ENCODE data around the gene KDM2A. TPM values are rescaled to one million over a fixed set of nuclear protein-coding genes. Genes with fewer than 3 reads are reported as not detected.

KDM2A gene
- total and polyA plus RNA-seq, 2 of the 13 experiments (the other 11 are each of a cell fraction or from before 2014, with no cell fraction given) = 31.3 to 31.4 TPM

GRCh38 chr11:67288452-67289225 is 169.6 kb downstream of the KDM2A start (continued):
- TF ChIP-seq ZNF512B (CRISPR knock-in tag; IDR thresholded peaks at IDR 0.05; ENCODE audit: borderline replicate concordance) (no peak), ATF2 (CRISPR knock-in tag; IDR thresholded peaks at IDR 0.05) (no peak; the same call in 1 of the 2 replicates), ZFP91 (CRISPR knock-in tag; IDR thresholded peaks at IDR 0.05; ENCODE audit: borderline replicate concordance) (peak; percentile 88; the same call in 1 of the 2 replicates), THAP7 (CRISPR knock-in tag; IDR thresholded peaks at IDR 0.05) (0 out of 2 replicates have a peak, but pooled peaks have one; percentile 78), ETS1 (CRISPR knock-in tag; IDR thresholded peaks at IDR 0.05) (no peak; the same call in 1 of the 2 replicates), ZNF224 (CRISPR knock-in tag; IDR thresholded peaks at IDR 0.05) (0 out of 2 replicates have a peak, but pooled peaks have one; percentile 8), TBX3 (IDR thresholded peaks at IDR 0.05; ENCODE audit: borderline replicate concordance) (no peak), ZNF616 (CRISPR knock-in tag; IDR thresholded peaks at IDR 0.05; ENCODE audit: low read depth) (no peak), SMARCE1 (IDR thresholded peaks at IDR 0.05; ENCODE audit: borderline replicate concordance) (no peak), ZNF337 (CRISPR knock-in tag; IDR thresholded peaks at IDR 0.05; ENCODE audit: borderline replicate concordance, low read depth) (peak; percentile 81; the same call in 1 of the 2 replicates), ZNF570 (CRISPR knock-in tag; IDR thresholded peaks at IDR 0.05; ENCODE audit: borderline replicate concordance) (no peak)
- TF ChIP-seq, protein P1, sequence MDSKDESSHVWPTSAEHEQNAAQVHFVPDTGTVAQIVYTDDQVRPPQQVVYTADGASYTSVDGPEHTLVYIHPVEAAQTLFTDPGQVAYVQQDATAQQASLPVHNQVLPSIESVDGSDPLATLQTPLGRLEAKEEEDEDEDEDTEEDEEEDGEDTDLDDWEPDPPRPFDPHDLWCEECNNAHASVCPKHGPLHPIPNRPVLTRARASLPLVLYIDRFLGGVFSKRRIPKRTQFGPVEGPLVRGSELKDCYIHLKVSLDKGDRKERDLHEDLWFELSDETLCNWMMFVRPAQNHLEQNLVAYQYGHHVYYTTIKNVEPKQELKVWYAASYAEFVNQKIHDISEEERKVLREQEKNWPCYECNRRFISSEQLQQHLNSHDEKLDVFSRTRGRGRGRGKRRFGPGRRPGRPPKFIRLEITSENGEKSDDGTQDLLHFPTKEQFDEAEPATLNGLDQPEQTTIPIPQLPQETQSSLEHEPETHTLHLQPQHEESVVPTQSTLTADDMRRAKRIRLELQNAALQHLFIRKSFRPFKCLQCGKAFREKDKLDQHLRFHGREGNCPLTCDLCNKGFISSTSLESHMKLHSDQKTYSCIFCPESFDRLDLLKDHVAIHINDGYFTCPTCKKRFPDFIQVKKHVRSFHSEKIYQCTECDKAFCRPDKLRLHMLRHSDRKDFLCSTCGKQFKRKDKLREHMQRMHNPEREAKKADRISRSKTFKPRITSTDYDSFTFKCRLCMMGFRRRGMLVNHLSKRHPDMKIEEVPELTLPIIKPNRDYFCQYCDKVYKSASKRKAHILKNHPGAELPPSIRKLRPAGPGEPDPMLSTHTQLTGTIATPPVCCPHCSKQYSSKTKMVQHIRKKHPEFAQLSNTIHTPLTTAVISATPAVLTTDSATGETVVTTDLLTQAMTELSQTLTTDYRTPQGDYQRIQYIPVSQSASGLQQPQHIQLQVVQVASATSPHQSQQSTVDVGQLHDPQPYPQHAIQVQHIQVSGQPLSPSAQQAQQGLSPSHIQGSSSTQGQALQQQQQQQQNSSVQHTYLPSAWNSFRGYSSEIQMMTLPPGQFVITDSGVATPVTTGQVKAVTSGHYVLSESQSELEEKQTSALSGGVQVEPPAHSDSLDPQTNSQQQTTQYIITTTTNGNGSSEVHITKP (CRISPR knock-in tag; IDR thresholded peaks at IDR 0.05; ENCODE audit: low read depth) = no peak
